Endothelial cell of hepatic sinusoid (primary cell): ENCODE measurements around the gene PDLIM5.

Experiments
- in situ Hi-C: cut with HindIII; loops from 2 replicates; pipeline ENCODE4 v1.10.0; 2017; ENCODE audit warnings: low sequenced_read_pairs

The PDLIM5 gene

DNA sequence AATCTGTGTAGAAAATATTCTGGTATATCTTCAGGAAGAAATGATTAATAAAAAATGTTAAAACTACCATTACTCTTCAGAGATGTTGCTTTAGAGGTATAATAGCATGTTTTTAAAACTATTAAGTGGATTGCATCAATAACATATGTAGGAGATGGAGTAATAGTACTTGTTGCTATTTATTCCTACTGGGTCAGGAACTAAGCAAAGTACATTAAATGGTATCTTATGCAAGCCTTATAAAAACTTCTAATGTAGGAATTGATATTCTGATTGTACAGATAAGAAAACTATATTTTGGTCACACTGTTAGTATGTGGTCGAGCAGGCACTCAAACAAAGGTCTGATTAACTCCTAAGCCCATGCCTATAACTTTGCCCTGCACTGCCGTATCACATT lies 31.4 kb upstream of the PDLIM5 start:
- in situ Hi-C loops = no loop called here

DNA sequence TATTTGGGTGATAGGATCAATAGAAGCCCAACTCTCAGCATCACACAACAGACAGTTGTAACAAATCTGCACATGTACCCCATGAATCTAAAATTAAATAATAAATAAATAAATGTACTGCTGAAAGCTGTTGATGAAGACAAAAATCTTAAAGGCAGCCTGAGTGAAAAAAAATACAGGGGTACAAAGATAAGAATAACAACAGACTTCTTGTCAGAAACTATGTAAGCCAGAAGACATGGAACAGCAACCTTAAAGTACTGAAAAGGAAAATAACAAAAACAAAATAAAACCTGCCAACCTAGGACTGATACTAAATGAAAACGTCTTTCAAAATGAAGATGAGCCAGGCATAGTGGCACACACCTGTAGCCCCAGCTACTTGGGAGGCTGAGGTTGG lies 25.0 kb upstream of the PDLIM5 start:
- in situ Hi-C loops = no loop called here

DNA sequence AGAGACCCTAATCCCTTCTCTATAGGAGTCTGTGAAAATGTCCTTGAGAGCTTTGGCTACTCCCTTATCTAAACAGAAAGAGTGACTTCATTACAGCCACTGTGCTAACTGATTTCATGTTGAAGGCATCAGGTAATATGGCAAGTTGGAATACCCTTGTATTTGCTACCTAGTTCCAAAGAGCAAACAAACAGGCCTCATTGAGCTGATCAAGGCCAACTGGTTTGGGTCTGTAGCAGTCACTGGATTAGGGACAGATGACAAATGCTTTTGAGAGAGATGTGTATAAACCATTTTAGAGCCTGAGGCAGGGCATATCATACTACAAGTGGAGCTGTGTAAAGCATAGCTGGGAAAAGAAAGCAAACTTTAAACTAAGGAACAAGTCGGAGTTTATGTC lies 22.9 kb upstream of the PDLIM5 start:
- in situ Hi-C loops = no loop called here

DNA sequence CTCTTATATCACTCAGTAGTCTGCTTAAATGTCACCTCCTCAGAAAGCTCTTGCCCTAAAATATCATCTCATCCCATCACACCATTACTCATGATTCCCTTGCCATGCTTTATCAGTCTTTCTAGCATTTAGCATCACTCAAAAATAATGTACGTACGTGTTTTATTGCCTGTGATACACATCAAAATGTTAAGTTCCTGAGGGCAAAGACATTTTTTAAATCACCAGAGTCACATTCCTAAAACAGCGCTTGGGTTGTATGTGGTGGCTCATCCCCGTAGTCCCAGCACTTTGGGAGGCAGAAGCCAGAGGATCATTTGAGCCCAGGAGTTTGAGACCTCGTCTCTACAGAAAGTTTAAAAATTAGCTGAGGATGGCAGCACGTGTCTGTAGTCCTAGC lies 21.3 kb upstream of the PDLIM5 start:
- in situ Hi-C loops = no loop called here

DNA sequence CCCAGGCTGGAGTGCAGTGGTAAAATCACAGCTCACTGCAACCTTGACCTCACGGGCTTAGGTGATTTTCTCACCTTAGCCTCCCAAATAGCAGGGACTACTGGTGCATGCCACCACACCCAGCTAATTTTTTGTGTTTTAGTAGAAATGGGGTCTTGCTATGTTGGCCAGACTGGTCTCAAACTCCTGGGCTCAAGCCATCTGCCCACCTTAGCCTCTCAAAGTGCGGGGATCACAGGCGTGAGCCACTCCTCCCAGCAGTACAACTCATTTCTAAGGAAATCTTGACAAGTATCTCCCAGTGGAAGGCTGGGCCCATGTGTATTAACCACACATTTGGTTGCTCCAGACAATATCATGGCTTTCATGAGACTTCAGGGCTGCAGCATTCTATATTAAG lies 20.4 kb upstream of the PDLIM5 start:
- in situ Hi-C loops = no loop called here

DNA sequence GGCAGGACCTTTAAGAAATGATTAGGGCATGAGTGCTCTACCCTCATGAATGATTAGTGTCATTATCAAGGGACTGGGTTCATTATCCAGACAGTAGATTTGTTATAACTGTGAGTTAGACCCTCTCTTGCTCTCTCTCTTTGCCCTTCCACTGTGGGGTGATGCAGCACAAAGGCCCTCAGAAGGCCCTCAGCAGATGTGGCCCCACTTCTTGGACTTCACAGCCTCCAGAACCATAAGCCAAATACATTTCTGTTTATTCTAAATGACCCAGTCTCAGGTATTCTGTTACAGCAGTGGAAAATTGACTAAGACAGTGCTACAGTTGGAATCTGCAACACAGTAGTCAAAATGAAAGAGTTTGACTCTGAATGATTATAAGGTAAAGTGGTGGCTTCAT lies 17.2 kb upstream of the PDLIM5 start:
- in situ Hi-C loops = no loop called here

DNA sequence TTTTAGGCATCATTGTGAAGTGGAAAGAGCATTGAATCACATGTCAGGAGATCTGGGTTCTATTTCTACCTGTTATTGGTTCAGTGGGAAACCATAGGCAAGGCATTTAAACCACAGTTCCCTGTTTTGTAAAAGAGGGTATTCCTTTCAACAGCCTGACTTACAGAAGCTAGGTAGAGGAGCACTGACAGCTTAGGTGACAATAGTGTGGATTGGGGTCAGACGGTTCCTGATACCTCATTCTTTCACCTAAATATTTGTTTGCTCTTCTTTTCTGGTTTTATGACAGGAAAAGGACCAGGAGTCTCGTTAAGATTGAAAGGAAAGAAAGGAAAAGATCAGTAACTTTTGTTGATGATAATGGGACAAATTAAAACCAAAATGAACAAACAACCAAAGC lies 15.9 kb upstream of the PDLIM5 start:
- in situ Hi-C loops = loop anchor here (5.0 kb wide), 1 partner anchor 46 kb away; no protein-coding TSS in a partner anchor

DNA sequence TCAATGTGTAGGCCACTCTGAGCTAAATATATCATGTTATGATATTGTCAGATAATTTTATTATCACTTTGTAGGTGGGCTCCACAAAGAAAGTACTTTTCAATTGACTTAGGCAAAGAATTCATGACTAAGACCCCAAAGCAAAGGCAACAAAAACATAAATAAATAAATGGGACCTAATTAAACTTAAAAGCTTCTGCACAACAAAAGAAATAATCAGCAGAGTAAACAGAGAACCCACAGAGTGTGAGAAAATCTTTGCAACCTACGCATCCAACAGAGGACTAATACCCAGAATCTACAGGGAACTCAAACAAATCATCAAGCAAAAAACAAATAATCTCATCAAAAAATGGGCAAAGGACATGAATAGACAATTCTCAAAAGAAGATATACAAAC lies 15.2 kb upstream of the PDLIM5 start:
- in situ Hi-C loops = loop anchor here (5.0 kb wide), 1 partner anchor 46 kb away; no protein-coding TSS in a partner anchor

DNA sequence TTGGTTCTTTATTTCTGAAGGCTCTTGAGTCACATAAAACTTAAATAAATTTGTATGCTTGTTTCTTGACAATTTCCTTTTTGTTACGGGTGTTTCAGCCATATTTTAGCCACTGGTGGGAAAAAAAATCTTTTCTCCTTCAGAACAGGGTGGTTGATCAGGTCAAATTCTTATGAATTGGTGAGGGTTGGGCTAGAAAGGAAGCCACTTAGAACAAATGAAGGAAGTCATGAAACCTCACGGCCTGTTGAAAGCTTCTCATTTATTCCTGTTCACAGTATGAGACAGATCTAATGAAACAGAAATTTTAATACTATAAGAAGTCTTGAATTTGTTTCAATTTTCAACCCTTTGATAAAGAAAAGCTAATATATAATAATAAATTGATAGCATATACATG lies 12.1 kb upstream of the PDLIM5 start:
- in situ Hi-C loops = loop anchor here (5.0 kb wide), 1 partner anchor 43 kb away; no protein-coding TSS in a partner anchor

DNA sequence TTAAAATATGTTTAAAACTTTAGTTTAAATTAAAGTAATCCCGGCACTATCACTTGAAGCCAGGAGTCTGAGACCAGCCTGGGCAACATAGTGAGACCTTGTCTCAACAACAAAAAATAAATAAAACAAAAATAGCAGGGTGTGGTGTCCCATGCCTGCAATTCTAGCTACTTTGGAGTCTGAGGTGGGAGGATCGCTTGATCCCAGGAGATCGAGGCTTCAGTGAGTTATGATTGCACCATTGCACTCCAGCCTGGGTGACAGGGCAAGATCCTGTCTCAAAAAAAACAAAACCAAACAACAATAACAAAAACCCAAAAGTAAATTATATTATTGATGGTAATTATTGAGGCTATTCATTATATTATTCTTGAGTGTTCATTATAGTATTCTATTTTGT lies 9.9 kb upstream of the PDLIM5 start:
- in situ Hi-C loops = no loop called here

DNA sequence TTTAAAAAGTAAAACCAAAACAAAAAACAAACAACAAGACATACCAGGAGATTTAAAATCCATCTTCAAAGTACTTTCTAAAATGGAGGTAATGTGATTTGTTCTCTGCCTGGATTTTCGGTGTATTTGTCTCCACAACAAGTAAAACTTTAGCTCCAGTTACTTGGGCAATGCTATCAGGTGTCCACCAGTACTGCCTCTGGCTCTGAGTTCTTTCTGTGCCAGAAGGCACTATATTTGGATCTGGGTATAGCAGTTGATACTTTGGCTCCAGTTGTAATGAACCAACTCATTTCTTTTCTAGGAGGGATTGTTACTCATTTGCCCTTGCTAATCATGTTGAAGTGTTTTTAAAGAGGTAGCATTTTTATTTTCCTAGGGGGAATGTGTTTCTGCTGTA lies 9.5 kb upstream of the PDLIM5 start:
- in situ Hi-C loops = no loop called here

DNA sequence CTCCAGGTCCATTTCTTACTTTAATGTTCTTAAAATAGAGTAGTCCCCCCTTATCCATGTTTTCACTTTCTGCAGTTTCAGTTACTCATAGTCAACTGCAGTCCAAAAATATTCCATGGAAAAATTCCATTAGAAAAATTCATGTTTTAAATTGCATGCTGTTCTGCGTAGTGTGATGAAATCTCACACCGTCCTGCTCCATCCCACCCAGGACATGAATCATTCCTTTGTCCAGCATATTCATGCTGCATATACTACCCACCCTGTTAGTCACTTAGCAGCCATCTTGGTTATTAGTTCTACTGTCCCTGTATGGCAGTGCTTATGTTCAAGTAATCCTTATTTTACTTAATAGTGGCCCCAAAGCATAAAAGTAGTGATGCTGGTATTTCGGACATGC lies 5.4 kb upstream of the PDLIM5 start:
- in situ Hi-C loops = loop anchor here (5.0 kb wide), 1 partner anchor 71 kb away; no protein-coding TSS in a partner anchor

DNA sequence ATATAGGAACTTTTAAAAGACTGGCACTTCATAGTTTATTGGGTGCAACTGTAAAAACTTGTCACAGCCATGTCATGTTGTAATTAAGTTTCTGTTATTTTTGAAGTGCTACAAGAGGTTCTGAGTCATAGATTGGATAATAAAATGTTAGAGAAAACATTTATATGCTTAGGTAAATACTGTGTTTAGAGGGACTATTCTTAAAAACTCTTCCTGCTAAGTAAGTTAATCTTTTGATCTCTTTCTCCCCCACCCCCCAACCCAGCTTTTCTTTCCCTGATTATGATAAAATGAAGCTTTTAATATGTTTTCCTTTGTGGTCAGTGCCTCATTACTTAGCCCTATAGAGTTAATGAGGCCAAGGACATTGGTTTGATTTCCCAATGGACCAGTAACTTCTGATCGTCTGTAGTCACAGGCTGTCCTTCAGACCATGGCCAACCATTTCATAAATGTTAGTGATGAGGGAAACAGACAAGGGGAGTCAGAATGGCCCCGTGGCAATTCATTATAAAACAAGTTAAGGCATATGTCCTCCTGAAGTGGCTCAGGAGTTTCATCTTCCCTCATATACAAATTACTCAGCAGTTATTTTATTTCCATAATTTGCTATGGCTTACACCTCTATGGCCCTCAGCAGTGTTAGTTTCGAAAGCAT lies 3.9 kb upstream of the PDLIM5 start:
- in situ Hi-C loops = loop anchor here (5.0 kb wide), 1 partner anchor 69 kb away; no protein-coding TSS in a partner anchor

DNA sequence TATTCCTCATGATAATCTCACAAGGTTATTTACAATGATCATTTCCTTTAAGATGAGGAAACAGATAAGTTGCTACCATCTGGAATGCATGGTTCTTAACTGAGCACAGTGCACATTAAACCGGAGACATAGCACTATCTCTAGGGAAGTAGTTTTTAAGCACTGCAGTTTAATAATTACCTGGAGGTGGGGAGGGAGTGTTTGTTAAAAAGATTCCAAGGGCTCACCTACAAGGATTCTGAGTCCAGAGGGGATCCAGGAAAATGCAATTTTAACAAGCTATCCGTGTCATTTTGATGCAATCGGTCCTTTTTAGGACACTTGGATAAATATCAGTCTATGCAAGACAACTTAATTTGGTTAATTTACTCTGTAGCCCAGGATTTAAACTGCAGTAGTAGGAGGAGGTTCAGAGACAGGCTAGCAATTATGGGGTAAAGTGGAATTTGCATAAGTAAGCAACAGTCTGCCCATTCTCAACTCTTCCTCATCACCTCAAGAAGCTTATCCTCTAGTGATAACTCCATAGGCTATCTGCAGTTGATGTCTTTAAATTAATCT lies 2.8 kb upstream of the PDLIM5 start:
- in situ Hi-C loops = loop anchor here (5.0 kb wide), 1 partner anchor 68 kb away; no protein-coding TSS in a partner anchor

DNA sequence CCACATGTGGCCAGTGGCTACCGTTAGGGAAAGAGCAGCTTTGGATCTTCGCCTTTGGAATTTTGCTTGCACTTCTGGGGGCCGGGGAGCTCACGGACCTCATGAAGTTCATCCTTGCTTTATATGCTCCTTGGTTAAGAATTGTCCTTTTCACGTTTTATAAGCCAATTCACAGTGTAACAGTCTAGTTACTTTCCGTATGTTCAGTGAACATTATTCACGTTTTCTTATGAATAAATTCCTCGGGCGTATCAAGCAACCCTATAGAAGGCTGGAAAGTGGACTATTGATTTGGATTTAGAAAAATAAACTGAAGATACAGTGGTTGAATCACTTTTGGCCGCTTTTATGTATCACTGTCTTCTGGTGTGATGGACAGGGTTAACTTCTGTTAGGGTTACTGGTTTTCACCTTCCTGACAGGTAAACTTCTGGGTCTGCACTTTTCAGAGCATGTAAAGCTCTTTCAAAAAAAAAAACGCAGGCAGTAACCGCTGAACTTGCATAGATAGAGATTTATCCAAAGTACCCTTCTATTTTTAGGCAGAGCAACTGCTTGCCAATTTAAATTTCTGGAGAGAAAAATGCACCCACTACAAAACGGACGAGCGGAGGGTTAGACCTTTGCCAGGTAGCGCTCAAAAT lies 569 bp upstream of the PDLIM5 start:
- in situ Hi-C loops = no loop called here

DNA sequence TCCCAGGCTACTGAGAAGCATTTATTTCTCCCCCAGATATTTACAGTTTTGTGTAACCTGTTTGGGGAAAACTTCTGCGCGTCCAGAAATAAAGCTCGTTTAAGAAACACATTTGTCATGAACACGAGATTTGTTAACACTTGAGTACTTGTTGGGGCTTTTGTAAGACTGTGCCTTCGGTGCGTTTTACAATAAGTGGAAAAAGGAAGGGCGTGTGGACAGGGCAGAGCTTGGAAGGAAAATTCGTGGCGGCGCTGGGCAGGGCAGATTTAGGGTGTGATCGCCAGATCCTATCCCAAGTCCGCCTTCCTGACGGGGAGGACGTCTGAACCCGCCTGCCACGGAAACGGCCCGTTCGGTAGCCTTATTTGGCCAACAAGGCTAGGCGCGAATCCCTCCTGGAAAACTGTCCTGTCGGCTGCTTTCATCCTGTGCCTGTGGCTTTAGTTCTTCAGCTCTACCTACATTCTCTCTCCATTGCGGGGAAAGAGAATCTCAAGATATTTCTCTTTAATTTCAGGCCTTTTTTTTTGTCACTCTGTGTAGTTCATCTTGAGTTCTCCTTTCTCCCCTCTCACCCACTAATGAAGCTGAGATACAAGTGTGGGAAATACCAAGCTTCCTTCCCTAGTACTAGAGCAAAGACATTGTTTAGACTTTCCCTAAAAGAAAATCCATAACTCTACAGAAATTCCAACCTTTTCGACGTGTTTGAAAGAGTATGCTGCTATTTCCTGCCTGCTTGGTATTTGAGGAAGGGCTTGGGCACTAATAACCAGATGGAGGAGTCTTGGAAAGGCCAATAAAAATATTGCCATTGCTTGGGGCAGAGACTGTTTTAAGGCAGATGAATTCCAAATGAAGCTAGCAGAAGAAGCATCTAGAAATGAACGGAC lies 982 bp downstream of the PDLIM5 start:
- in situ Hi-C loops = no loop called here

DNA sequence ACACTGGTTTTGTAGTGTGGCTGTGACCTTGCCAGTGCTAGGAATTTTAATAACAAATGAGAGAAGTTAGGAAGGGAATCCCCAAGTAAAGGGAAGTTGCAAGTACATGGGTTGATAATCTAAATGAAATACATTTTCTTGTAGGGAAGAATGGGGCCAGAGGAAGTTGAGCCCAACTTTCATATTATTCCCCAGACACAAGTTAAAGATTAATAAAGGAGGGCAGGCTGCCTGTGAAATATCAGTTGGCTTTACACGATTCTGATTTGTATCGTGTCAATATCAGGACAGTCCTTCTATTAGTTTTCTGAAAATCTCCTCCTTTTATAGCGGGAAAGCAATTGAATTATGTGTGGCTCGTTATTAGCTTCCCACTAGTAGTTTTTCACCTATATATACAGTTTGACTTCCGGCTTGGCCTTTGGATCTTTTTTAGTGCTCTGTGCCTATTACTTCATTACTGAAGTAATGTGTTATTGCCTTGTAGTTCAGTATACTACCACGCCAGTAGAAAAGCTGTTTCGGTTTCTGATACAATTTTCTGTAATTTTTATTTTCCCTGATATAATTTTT lies 1.7 kb downstream of the PDLIM5 start:
- in situ Hi-C loops = no loop called here

DNA sequence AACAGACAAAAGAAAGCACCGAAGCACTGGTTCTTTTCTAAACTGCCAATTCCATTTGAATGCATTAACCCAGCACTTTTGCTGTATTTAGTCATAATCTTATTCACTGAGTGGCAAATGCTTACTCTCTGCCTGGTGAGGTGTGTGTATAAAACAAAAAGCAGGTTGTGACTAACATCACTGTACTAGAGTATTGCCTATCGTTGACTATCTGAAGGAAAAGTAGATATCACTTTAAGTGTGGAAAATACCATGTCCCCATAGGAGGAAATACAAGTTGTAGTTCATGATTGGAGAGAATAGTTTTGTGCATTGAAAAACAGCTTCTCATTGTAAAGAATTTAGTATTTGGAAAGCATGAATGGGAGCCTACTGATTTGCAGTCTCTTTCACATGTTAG lies 2.7 kb downstream of the PDLIM5 start:
- in situ Hi-C loops = no loop called here

DNA sequence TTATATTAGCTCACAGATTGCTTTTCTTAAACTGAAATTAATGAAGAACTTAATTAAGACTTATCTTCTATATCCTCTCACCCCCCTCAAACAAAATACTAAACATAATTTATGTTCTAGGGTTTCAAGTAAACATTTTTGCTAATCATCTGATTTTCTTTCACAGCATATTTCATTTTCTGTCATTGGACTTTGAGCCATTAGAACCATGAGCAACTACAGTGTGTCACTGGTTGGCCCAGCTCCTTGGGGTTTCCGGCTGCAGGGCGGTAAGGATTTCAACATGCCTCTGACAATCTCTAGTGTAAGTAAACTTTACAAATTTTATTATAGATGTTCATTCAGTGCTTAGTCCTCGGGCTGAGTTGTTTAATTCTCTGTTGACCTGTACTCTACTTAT lies 3.3 kb downstream of the PDLIM5 start:
- in situ Hi-C loops = loop anchor here (5.0 kb wide), 1 partner anchor 102 kb away; no protein-coding TSS in a partner anchor

DNA sequence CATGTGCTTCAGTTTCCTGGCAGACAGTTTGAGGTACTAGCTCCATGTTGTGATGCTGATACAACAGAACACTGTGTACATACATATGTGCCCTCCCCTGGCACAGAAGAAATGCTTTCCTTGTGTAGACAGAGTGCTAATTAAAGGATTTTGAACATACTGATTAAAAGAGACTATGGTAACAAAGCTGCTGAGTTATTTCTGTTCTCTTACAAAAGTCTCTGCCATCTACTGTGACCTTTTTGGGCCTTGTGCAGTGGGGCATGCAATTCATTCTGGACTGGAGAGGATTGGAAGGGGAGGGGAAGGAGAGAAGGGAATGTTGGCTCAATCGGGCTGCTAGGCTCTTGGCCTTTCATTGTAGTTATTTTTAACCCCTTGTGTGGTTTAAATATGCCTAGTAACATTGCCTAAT lies 6.0 kb downstream of the PDLIM5 start:
- in situ Hi-C loops = loop anchor here (5.0 kb wide), 1 partner anchor 100 kb away; no protein-coding TSS in a partner anchor

DNA sequence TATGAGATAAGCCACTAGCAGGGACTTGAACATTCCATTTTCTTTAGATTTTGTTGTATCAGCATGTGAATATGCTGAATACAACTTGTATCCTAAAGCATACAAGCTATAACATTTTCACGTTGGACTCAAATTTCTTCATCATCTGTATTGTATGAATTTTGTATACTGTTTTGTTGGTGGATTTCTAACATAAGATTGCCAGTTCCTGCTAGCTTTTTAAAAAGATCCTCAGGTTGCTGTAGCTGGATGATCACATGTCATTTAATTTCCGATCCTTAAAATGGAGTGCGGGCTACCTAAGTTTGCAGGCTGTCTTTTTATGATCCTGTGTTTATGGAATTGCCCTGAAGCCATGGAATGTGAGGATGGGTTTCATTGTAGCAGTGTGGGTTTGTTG lies 6.9 kb downstream of the PDLIM5 start:
- in situ Hi-C loops = loop anchor here (5.0 kb wide), 1 partner anchor 99 kb away; no protein-coding TSS in a partner anchor
